HL-60 (cell line): ENCODE results near the gene RERE.

ENCODE experiments used
- DNase-seq, 2 experiments: peaks; one replicate each; pipeline ENCODE4 v3.0.0-alpha.2; 2010 to 2020; ENCODE audit warnings: low read depth in 1 of 2, low spot score in 1 of 2
- H3K27ac ChIP-seq: fragments of 250-450 bp; sonication (Bioruptor Pico); replicated peaks from 2 replicates; pipeline ENCODE4 v1.5.1; 2020; ENCODE audit warnings: mild to moderate bottlenecking, moderate library complexity
- H3K27me3 ChIP-seq: fragments of 250-450 bp; sonication (Bioruptor Pico); 2 replicates; pipeline ENCODE4 v1.5.1; 2021; ENCODE audit warnings: mild to moderate bottlenecking, moderate library complexity; ENCODE audit not compliant: insufficient read depth, poor library complexity, severe bottlenecking
- H3K4me3 ChIP-seq: replicated peaks from 2 replicates; pipeline ENCODE4 v1.5.1; 2011; ENCODE audit warnings: mild to moderate bottlenecking, control low read depth, low read length; ENCODE audit not compliant: insufficient read depth
- GABPA ChIP-seq: IDR thresholded peaks from 2 replicates; pipeline ENCODE4 v1.6.1; 2012; ENCODE audit warnings: low read depth
- POLR2AphosphoS5 ChIP-seq: IDR thresholded peaks from 2 replicates; pipeline ENCODE4 v1.6.1; 2012; ENCODE audit warnings: low read depth
- REST ChIP-seq: IDR thresholded peaks from 2 replicates; pipeline ENCODE4 v1.6.1; 2012; ENCODE audit warnings: low read depth; ENCODE audit not compliant: insufficient replicate concordance
- SPI1 ChIP-seq: IDR thresholded peaks from 2 replicates; pipeline ENCODE4 v1.6.1; 2012; ENCODE audit warnings: low read depth, mild to moderate bottlenecking, borderline replicate concordance
- TF ChIP-seq, protein P1 (sequence below): IDR thresholded peaks from one replicate; pipeline ENCODE4 v1.5.1; 2011; ENCODE audit warnings: low read length, control low read depth, inconsistent platforms; ENCODE audit not compliant: insufficient read depth

RERE gene

DNA sequence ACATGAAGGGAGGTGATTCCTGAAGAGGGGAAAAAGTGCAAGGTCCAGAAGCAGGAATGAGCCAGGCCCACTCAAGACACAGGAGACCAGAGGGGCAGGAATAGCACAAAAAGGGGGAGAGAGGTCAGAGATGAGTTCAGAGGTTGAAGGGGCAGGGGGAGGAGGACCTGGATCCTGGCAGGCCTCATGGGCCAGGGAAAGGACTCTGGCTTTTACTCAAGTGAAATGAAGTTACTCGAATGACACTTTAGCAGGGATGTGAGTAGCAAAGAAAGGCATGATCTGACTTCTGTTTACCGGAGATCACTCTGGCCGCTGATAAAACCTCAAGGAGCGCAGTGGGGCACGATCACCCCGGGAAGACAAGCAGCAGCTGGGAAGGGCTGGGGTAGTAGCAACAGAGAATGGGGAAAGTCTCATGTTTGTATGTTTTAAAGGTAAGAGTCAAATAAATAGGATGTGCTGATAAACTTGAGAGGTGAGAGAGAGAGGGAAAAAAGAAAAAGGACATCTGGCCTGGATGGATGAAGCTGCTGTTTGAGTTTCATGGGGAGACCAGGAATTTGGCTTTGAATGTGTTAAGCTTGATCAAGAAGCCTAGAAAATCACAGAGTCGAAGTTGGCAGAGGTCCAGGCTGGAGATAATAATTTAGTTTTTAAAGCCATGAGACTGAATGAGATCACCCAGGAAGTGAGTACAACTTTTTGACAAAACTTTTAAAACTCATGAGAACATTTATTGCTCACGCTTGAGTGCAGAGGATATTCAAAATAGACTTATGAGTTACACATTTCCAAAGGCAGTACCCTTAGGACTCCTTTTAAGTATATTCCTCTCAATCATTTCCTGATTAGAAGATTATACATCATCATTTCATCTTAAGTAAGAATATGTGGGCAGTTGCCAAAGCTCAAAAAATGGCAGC, 156.0 kb downstream of the RERE start:
- no peak for DNase-seq
- Histone ChIP-seq H3K4me3 (no peak overlapping the region), H3K27me3 (no peaks in the 10 kb centered on the region), H3K27ac (no peak overlapping the region)
- TF ChIP-seq, protein P1, sequence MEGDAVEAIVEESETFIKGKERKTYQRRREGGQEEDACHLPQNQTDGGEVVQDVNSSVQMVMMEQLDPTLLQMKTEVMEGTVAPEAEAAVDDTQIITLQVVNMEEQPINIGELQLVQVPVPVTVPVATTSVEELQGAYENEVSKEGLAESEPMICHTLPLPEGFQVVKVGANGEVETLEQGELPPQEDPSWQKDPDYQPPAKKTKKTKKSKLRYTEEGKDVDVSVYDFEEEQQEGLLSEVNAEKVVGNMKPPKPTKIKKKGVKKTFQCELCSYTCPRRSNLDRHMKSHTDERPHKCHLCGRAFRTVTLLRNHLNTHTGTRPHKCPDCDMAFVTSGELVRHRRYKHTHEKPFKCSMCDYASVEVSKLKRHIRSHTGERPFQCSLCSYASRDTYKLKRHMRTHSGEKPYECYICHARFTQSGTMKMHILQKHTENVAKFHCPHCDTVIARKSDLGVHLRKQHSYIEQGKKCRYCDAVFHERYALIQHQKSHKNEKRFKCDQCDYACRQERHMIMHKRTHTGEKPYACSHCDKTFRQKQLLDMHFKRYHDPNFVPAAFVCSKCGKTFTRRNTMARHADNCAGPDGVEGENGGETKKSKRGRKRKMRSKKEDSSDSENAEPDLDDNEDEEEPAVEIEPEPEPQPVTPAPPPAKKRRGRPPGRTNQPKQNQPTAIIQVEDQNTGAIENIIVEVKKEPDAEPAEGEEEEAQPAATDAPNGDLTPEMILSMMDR, result no peak
- TF ChIP-seq REST (no peak), POLR2AphosphoS5 (no peak), GABPA (no peak), SPI1 (no peak)

GRCh38 chr1:8660411-8660828, 157.0 kb downstream of the RERE start:
- Histone ChIP-seq H3K27ac (no peak overlapping the region), H3K4me3 (no peak overlapping the region)
- DNase-seq, result no peak

DNA sequence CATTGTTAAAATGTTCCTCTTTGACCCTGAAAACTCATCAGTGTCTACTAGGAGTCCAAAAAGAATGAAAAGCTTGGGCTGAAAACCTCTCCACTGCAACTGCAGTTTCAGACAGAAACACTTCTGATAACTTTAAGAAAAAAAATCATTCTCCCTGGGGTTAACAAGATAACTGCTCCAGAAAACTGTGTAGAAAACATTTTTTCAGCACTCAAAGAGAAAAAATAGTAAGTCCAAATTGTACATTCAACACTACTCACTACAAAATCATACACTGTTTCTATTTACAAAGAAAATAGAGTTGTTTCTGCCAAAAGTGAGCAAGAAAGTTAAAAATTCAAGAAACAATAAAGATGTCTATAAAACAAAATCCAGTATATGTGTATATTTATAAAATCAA, 157.8 kb downstream of the RERE start:
- DNase-seq, result no peak
- Histone ChIP-seq H3K4me3 (no peak overlapping the region), H3K27ac (no peak overlapping the region), H3K27me3 (no peaks in the 10 kb centered on the region)
- TF ChIP-seq, protein P1, result no peak
- TF ChIP-seq POLR2AphosphoS5, result no peak
- no peak for TF ChIP-seq REST
- no peak for TF ChIP-seq SPI1
- TF ChIP-seq GABPA, result no peak

More at GRCh38 chr1:8660411-8660828, 157.0 kb downstream of the RERE start:
- no peaks in the 10 kb centered on the region for H3K27me3 ChIP-seq
- no peak for TF ChIP-seq REST
- TF ChIP-seq SPI1, result no peak
- TF ChIP-seq GABPA, result no peak
- no peak for TF ChIP-seq POLR2AphosphoS5
- TF ChIP-seq, protein P1, result no peak
